ENCODE data around the gene PRXL2B. TPM values are rescaled to one million over a fixed set of nuclear protein-coding genes. Genes with fewer than 3 reads are reported as not detected.

The PRXL2B gene
- total RNA-seq, 2 experiments from 2014 or later: 28.2 to 34.6 TPM

DNA sequence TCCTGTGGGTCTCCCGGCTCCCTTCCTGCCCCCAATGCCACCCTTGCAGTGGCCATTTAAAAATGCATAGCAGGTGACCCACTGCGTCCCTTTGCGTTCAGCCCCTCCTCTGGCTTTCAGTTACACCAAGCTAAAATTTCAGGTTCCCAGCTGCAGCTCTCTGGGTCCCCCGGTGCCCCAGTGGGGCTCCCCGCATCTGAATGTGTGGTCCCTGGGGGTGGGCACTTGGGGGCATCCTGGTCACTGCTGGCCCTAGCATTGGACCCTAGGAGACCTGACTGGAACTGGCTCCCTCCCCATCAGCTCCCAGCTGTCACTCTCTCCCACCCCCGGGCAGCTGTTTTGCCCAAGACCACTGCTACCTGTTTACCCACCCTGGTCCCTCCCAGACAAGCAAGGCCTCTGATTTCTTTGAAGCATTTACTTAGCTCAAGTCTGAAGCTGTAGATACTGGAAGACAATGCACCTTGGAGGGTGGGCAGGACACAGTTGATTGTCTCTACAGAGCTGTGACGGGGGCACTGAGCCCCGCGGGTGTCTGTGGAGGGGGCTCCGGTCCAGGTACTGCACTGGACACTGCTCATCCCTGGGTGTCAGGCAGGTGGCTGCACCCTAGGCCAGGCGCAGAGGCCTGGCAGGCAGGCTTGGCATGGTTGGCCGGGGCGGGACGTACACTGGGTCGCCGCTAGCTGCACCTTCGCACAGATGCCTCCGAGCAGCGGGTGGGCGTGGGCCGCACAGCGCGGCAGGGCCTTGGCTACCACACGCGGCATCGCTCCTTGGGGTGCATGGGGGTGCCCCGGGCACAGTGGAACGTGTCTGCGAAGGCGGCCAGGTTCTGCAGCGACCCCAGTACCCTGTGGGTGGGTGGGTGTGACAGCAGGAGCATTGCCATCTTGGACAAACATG is 3.9 kb downstream of the PRXL2B start:
- ChIA-PET POLR2A (no interaction called here), CTCF (no interaction called here)
- Mint-ChIP-seq H3K4me3 (no peak overlapping the region), H3K36me3 (no peaks in the 10 kb centered on the region), H3K9me3 (no peaks in the 10 kb centered on the region), H3K27ac (no peak overlapping the region), H3K27me3 (no peaks in the 10 kb centered on the region), H3K4me1 (ENCODE audit: low read depth) (peaks cover 4% of the 10 kb centered on the region)
- intact Hi-C loops (cut with micrococcal nuclease): no loop called here
- DNase-seq: no peak

DNA sequence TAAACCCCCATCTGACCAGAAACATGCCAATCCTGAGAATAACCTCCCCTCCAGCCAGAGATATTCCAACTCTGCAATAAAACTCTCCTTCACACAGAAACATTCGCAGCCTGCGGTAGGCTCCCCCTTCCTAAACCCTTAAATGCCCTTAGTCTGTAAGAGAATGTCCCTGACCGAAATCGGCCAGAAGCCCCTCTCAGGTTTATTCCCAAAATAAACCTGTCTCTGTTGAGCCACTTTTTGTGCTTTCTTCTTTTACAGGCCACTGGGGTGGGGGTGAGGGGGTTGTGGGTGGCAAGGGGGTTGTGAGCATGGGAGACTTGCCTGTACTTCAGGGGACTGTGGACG is 4.6 kb downstream of the PRXL2B start:
- POLR2A ChIA-PET: no interaction called here
- Mint-ChIP-seq H3K36me3 (no peaks in the 10 kb centered on the region), H3K27ac (no peak overlapping the region), H3K9me3 (no peaks in the 10 kb centered on the region), H3K4me3 (no peak overlapping the region), H3K4me1 (ENCODE audit: low read depth) (peaks cover 4% of the 10 kb centered on the region), H3K27me3 (no peaks in the 10 kb centered on the region)
- intact Hi-C loops (cut with micrococcal nuclease): no loop called here
- CTCF ChIA-PET: no interaction called here
- DNase-seq: no peak

DNA sequence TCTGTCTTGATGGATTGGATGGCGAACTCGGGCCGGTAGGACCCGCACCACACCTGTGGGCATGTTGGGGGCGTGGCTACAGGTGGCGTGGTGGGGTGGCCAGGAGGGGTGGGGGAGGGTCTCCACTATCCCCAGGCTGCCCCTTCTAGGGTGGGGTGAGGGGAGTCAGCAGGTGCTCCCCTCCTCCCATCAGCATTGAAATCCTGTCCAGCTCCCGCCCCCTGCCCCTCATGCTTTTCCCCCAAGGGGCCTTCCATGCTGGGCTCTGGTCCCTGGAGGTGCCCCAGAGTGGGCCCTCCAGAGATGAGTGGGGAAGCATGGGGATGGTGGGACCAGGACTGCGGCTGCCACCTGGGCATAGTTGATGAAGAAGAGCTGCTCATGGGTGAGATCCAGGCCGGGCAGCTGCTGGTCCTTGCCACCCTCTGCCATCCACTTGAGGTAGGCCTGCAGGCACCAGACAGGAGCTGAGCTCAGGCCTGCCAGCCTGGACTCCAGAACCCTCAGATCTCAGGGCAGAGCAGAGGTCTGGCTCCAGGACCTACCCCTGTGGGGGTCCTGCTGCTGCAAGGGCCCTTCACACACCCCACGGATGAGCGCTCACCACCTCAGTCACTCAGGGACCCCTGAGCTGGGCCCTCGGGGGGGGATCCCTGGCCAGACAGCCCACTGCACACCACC is 5.1 kb downstream of the PRXL2B start:
- CTCF ChIA-PET: no interaction called here
- intact Hi-C loops (cut with micrococcal nuclease): no loop called here
- Mint-ChIP-seq H3K27ac (no peak overlapping the region), H3K9me3 (no peaks in the 10 kb centered on the region), H3K27me3 (no peaks in the 10 kb centered on the region), H3K4me3 (no peak overlapping the region), H3K4me1 (ENCODE audit: low read depth) (peaks cover 4% of the 10 kb centered on the region), H3K36me3 (no peaks in the 10 kb centered on the region)
- POLR2A ChIA-PET: no interaction called here
- no peak for DNase-seq

DNA sequence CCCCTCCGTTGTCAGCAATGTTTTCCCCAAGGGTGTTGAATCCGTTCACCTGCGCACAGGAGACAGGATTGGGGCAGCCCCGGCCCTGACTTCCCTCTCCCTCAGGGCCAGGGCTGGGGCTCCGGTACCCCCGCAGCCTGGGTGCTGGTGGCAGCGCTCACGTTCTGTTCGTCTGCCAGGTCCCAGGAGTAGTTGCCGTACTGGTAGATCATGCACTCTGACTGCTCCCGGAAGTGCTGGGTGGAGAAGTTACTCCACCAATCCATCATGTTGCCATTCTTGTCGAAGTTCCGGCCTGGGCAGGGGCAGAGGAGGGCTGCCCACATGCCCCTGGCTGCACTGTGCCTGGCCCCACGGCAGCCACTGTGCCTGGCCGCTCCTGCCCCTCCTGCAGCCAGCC is 6.1 kb downstream of the PRXL2B start:
- Mint-ChIP-seq H3K36me3 (no peaks in the 10 kb centered on the region), H3K27ac (no peak overlapping the region), H3K27me3 (no peaks in the 10 kb centered on the region), H3K9me3 (no peaks in the 10 kb centered on the region), H3K4me1 (ENCODE audit: low read depth) (peaks cover 1% of the 10 kb centered on the region), H3K4me3 (no peak overlapping the region)
- ChIA-PET POLR2A (no interaction called here), CTCF (no interaction called here)
- DNase-seq: no peak
- intact Hi-C loops (cut with micrococcal nuclease): no loop called here

DNA sequence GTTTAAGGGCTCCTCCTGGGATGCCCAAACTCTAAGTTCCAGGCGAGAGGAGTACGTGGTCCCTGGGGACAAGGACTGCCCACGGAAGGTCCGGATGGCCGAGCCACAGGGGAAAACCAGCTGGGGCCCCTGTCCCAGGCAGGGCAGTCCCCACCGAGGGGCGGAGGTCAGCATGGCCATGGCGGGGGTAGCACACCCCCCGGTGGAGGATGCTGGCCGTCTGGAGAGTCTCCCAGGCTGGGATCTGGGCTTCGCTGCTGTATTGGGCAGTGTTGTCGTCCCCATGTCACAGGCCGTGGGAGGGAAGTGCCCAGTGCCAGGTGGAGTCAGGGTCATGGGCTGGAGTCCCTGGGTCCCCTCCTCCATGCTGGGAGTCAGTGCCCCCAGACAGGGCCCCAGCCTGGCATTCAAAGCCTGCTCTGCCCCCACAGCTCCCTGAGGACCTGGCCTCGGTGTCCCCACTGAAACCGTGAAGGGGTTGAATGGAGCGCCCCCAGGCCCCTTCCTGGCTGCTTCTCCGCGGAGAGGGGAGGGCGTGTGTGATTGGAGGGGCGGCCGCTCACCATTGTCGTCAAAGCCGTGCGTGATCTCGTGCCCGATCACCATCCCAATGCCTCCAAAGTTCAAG is 6.8 kb downstream of the PRXL2B start:
- POLR2A ChIA-PET: no interaction called here
- CTCF ChIA-PET: no interaction called here
- Mint-ChIP-seq H3K4me1 (ENCODE audit: low read depth) (peaks cover 1% of the 10 kb centered on the region), H3K36me3 (no peaks in the 10 kb centered on the region), H3K27me3 (no peaks in the 10 kb centered on the region), H3K9me3 (no peaks in the 10 kb centered on the region), H3K27ac (no peak overlapping the region), H3K4me3 (no peak overlapping the region)
- DNase-seq: no peak
- intact Hi-C loops (cut with micrococcal nuclease): no loop called here

DNA sequence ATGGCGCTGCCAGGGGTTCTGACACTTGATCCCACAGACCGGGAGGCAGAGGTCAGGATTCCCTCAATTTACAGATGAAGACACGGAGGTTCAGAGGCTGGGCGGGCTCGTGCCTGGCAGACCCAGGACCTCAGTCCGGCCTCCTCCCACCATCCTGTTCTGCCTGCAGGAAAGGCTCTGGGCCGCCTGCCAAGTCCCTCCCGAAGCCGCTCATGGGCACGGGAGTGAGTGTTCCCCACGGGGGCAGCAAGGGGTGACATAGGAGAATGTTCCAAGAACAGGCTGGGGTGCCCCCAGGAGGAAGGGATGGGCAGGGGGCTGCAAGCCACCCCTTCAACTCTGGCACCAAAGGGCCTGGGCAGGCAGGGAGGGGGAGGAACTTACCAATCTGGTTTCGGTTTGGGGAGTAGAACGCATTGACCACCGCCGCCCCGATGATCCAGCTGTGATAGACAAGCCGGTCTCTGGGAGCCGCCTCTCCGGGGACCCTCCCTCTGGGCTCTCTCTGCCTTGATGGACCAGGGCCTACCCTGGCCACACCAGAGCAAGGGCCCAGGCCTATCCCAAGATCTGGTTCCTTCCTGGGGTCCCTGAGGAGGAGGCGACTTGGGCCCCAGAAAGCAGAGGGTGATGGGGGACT is 7.5 kb downstream of the PRXL2B start:
- intact Hi-C loops (cut with micrococcal nuclease): no loop called here
- H3K27me3 Mint-ChIP-seq: no peaks in the 10 kb centered on the region
- H3K4me1 Mint-ChIP-seq (ENCODE audit: low read depth): peaks cover 1% of the 10 kb centered on the region
- ChIA-PET POLR2A (no interaction called here), CTCF (no interaction called here)
- H3K9me3 Mint-ChIP-seq: peaks cover 5% of the 10 kb centered on the region
- no peak for DNase-seq
- H3K4me3 Mint-ChIP-seq: no peak overlapping the region
- H3K27ac Mint-ChIP-seq: no peak overlapping the region
- no peaks in the 10 kb centered on the region for H3K36me3 Mint-ChIP-seq

DNA sequence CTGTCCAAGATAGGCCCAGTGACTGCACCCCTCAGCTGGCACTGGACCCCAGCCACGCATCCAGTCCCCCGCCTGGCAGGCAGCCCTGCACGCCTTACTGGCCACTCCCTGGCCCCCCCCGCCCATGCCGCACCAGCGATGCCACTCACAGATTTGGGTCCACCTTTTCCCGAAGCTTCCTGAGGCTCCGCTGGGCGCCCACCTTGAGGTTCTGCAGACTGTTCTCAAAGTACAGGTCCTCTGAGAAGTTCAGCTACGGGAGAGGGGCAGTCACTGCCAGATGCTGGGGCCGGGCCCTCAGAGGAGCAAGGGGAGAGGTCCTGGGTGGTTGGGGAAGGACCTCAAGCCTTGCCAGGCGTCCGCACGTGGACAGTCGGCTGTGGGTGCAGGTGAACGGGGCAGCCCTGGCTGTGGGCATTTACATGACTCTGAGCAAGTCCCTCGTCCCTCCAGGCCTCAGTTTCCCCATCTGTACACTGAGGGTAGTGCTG is 8.1 kb downstream of the PRXL2B start:
- ChIA-PET CTCF (no interaction called here), POLR2A (no interaction called here)
- no peaks in the 10 kb centered on the region for H3K27me3 Mint-ChIP-seq
- peaks cover 1% of the 10 kb centered on the region for H3K4me1 Mint-ChIP-seq (ENCODE audit: low read depth)
- intact Hi-C loops (cut with micrococcal nuclease): no loop called here
- no peak for DNase-seq
- H3K9me3 Mint-ChIP-seq: peaks cover 5% of the 10 kb centered on the region
- no peak overlapping the region for H3K4me3 Mint-ChIP-seq
- H3K36me3 Mint-ChIP-seq: no peaks in the 10 kb centered on the region
- no peak overlapping the region for H3K27ac Mint-ChIP-seq

DNA sequence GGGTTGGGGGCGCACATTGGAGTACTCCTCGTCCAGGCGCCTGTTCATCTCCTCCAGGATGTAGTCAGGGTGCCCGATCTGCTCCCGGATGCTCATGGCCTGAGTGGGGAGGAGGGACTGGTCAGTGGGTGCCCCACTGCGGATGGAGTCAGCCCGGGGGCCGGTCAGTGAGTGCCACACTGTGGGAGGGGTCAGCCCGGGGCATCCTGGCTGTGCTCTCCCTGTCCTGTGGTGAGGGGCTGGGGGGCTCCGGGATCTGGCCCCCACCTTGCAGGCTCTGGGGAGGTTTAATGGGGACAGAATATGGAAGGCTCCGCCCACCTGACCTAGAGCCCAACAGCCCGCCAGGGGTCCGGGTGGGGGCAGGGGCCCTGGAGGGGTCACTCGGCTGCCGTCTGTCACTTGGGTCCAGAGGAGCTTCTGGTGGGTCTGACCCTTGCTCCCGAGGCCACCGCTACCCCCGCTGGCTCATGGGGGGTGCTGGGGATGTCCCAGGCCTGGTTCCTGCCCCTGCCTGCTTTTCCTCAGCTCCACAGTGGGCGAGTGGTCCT is 8.8 kb downstream of the PRXL2B start:
- no peak overlapping the region for H3K4me3 Mint-ChIP-seq
- intact Hi-C loops (cut with micrococcal nuclease): no loop called here
- DNase-seq: no peak
- H3K27ac Mint-ChIP-seq: no peak overlapping the region
- H3K27me3 Mint-ChIP-seq: no peaks in the 10 kb centered on the region
- no peaks in the 10 kb centered on the region for H3K36me3 Mint-ChIP-seq
- peaks cover 1% of the 10 kb centered on the region for H3K4me1 Mint-ChIP-seq (ENCODE audit: low read depth)
- ChIA-PET POLR2A (no interaction called here), CTCF (no interaction called here)
- peaks cover 5% of the 10 kb centered on the region for H3K9me3 Mint-ChIP-seq

DNA sequence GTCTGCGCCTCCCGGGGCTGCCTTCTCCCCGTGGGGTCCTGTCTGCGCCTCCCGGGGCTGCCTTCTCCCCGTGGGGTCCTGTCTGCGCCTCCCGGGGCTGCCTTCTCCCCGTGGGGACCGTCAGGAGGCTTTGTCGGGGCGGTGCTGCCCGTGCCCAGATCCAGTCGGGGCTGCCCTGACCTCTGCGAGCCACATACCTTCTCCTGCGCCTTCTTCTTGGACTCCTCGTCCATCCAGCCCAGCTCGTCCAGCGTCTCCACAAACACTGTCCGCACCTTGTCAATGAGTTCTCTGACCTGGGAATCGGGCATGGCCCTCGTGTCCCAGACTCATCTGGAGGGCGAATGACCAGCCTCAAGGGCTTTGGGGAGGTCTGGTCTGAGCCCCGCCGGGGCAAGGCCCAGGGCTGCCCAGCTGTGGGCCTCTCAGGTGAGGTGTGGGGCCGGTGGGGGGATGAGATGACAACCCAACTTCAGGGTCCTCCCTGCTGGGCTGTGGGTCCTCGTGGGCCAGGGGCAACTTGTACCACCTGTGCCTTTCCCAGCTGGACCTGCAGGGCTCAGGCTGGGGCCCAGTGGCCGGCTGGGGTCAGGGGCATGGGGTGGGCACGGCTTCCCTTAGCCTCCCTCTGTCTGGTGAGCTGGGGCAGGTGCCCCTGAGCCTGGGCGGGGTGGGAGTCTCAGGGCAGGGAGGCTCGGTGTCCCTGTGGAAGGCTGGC is 9.4 kb downstream of the PRXL2B start:
- Mint-ChIP-seq H3K4me3 (no peak overlapping the region), H3K36me3 (no peaks in the 10 kb centered on the region), H3K4me1 (ENCODE audit: low read depth) (peaks cover 1% of the 10 kb centered on the region), H3K27me3 (no peaks in the 10 kb centered on the region), H3K27ac (no peak overlapping the region), H3K9me3 (peaks cover 5% of the 10 kb centered on the region)
- intact Hi-C loops (cut with micrococcal nuclease): no loop called here
- no peak for DNase-seq
- ChIA-PET CTCF (no interaction called here), POLR2A (no interaction called here)

DNA sequence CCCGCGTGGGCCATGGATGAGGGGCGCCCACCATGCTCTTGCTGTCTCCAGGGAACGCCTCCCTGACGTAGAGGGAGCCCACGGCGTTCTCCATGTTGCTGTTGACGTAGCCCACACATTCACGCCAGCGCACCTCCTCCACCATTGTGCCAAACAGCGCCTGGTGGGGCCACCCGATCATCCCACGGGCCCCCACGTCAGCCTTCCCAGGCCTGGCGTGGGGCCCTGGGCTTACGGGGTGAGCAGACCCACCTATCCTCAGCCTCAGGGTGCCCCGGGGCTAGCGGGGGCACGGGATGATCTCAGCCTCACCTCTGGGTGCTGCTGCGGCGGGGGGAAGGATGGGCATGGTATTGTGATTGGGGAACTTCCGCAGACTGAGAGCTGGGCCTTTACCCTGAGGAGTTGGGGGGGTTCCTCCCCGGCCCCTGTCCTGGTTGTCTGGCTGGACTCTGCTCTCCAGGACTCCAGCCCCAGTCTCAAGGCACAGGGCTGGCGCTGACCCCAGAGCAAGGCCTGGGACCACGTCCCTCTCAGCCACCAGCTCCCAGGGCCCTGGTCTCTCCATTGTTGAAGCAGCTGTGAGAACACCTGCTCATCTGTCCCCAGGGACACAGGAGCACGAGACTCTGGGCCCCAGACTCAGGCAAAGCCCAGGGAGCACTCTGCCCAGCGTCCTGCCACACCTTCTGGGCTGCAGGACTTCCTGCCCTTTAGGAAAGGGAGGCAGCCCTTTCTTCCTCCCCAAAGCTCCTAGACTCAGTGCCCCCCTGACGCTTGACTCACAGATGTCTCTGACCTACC is 10.2 kb downstream of the PRXL2B start:
- DNase-seq: no peak
- ChIA-PET CTCF (no interaction called here), POLR2A (no interaction called here)
- H3K4me1 Mint-ChIP-seq (ENCODE audit: low read depth): peaks cover under 1% of the 10 kb centered on the region
- no peak overlapping the region for H3K4me3 Mint-ChIP-seq
- H3K9me3 Mint-ChIP-seq: peaks cover 5% of the 10 kb centered on the region
- no peaks in the 10 kb centered on the region for H3K27me3 Mint-ChIP-seq
- no peaks in the 10 kb centered on the region for H3K36me3 Mint-ChIP-seq
- intact Hi-C loops (cut with micrococcal nuclease): no loop called here
- no peak overlapping the region for H3K27ac Mint-ChIP-seq
